Smooth muscle cell (in vitro differentiated cells): ENCODE measurements around the gene IFITM10. TPM values are rescaled to one million over a fixed set of nuclear protein-coding genes. Genes with fewer than 3 reads are reported as not detected.

ENCODE experiments used
- DNase-seq: peaks from one replicate; lab custom pipeline; 2025; ENCODE audit not compliant: unreplicated experiment; lab: John Stamatoyannopoulos, UW
- H2AFZ ChIP-seq: fragments of 200-600 bp; sonication (generic); 2 replicates; pipeline ENCODE4 v1.6.0; 2016; ENCODE audit warnings: antibody characterized with exemption, low read depth, mild to moderate bottlenecking
- H3F3A ChIP-seq: fragments of 200-600 bp; sonication (generic); 2 replicates; pipeline ENCODE4 v1.6.0; 2017; ENCODE audit warnings: antibody characterized with exemption, low read depth
- H3K27ac ChIP-seq: fragments of 200-600 bp; sonication (generic); 2 replicates; pipeline ENCODE4 v1.5.1; 2016; ENCODE audit warnings: low read depth, mild to moderate bottlenecking
- H3K27me3 ChIP-seq: fragments of 200-600 bp; sonication (generic); 2 replicates; pipeline ENCODE4 v1.6.1; 2016; ENCODE audit warnings: low read depth, mild to moderate bottlenecking
- H3K36me3 ChIP-seq: fragments of 200-600 bp; sonication (generic); 2 replicates; pipeline ENCODE4 v1.5.1; 2016; ENCODE audit warnings: low read depth
- H3K4me1 ChIP-seq: fragments of 200-600 bp; sonication (generic); 2 replicates; pipeline ENCODE4 v1.5.1; 2016; ENCODE audit warnings: low read depth
- H3K4me2 ChIP-seq: fragments of 200-600 bp; sonication (generic); 2 replicates; pipeline ENCODE4 v1.6.0; 2016; ENCODE audit warnings: mild to moderate bottlenecking
- H3K4me3 ChIP-seq: fragments of 200-600 bp; sonication (generic); 2 replicates; pipeline ENCODE4 v1.5.1; 2016; ENCODE audit warnings: mild to moderate bottlenecking
- H3K79me2 ChIP-seq: fragments of 200-600 bp; sonication (generic); 2 replicates; pipeline ENCODE4 v1.6.0; 2016; ENCODE audit warnings: low read depth, mild to moderate bottlenecking
- H3K9ac ChIP-seq: fragments of 200-600 bp; sonication (generic); 2 replicates; pipeline ENCODE4 v1.6.0; 2016; ENCODE audit warnings: low read depth
- H3K9me3 ChIP-seq: fragments of 200-600 bp; sonication (generic); replicated peaks from 2 replicates; pipeline ENCODE4 v1.5.1; 2016; ENCODE audit warnings: low read depth
- H4K20me1 ChIP-seq: fragments of 200-600 bp; sonication (generic); 2 replicates; pipeline ENCODE4 v1.6.0; 2016; ENCODE audit warnings: low read depth
- WGBS: methylation state at CpG from one replicate; pipeline ENCODE4 v1.1.7; 2016; ENCODE audit warnings: low lambda C conversion rate; 5-methylcytosine and 5-hydroxymethylcytosine counted together
- polyA plus RNA-seq: library from polyadenylated mRNA; unstranded; fragments of >200 nt; fragmentation: Nextera tagmentation; extraction: Ambion mirVana; gene quantifications from 2 replicates; pipeline ENCODE4 v1.2.1, GENCODE V29; 2016
- total RNA-seq: library from RNA; depleted of rRNA; stranded (reverse); fragments of >200 nt; gene quantifications from 2 replicates; pipeline ENCODE4 v1.2.3, GENCODE V29; 2014
- TF ChIP-seq, protein P1 (sequence below): fragments of 200-600 bp; sonication (generic); IDR thresholded peaks from 2 replicates; pipeline ENCODE4 v1.5.1; 2017; ENCODE audit warnings: borderline replicate concordance, mild to moderate bottlenecking, antibody characterized with exemption; ENCODE audit not compliant: insufficient read depth, poor library complexity, severe bottlenecking

Gene IFITM10
- total and polyA plus RNA-seq, 2 experiments from 2014 or later: 0.49 to 2.2 TPM

DNA sequence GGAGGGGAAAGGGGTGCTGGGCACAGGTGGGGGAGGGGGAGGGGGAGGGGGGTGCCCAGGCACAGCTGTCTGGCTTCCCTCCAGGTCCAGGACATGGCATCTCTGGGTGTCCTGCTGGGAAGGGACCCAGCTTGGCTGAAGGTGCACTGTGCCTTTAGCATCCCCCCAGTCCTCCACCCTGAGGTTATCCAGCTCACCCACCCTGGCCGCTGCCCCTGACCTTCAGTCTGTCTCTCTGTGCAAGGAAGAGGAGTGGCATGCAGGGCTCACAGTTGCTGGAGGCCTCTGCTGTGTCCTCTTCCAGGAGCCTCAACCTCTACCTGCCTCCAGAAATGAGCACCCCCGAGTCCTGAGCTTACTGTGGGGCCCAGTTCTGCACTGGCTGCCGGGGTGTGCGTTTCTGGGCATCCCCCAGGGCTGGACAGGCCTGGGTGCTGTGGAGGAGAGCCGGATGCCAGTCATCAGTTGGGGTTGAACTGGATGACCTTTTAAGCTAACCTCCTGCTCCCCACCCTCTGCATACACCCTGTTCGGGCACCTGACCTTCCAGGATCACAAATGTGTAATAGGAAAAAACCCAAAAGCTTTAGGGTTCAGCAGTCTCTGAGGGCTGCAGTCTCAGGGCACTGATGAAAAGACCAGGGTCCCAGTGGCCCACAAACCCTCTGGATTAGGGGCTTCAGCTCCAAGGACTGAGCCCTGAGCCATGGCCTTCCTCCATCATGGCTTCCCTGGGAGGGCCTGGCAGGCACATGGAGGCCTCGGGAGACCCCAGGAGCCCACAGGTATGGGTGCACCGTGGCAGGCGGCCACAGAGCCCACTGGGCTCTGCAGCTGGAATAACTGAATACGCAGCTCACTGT, 23.0 kb upstream of the IFITM10 start:
- no peak overlapping the region for H3K4me3 ChIP-seq
- peaks cover 4% of the 10 kb centered on the region for H3F3A ChIP-seq
- H3K79me2 ChIP-seq: no peaks in the 10 kb centered on the region
- TF ChIP-seq, protein P1, sequence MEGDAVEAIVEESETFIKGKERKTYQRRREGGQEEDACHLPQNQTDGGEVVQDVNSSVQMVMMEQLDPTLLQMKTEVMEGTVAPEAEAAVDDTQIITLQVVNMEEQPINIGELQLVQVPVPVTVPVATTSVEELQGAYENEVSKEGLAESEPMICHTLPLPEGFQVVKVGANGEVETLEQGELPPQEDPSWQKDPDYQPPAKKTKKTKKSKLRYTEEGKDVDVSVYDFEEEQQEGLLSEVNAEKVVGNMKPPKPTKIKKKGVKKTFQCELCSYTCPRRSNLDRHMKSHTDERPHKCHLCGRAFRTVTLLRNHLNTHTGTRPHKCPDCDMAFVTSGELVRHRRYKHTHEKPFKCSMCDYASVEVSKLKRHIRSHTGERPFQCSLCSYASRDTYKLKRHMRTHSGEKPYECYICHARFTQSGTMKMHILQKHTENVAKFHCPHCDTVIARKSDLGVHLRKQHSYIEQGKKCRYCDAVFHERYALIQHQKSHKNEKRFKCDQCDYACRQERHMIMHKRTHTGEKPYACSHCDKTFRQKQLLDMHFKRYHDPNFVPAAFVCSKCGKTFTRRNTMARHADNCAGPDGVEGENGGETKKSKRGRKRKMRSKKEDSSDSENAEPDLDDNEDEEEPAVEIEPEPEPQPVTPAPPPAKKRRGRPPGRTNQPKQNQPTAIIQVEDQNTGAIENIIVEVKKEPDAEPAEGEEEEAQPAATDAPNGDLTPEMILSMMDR: no peak
- no peak overlapping the region for H3K27ac ChIP-seq
- no peak overlapping the region for H2AFZ ChIP-seq
- no peaks in the 10 kb centered on the region for H4K20me1 ChIP-seq
- H3K27me3 ChIP-seq: no peaks in the 10 kb centered on the region
- peaks cover 9% of the 10 kb centered on the region for H3K4me1 ChIP-seq
- no peak for DNase-seq
- H3K9me3 ChIP-seq: no peaks in the 10 kb centered on the region
- no peak overlapping the region for H3K4me2 ChIP-seq
- no peak overlapping the region for H3K9ac ChIP-seq
- WGBS: 97% methylated on average over 10 of the region's 10 CpGs
- no peaks in the 10 kb centered on the region for H3K36me3 ChIP-seq

DNA sequence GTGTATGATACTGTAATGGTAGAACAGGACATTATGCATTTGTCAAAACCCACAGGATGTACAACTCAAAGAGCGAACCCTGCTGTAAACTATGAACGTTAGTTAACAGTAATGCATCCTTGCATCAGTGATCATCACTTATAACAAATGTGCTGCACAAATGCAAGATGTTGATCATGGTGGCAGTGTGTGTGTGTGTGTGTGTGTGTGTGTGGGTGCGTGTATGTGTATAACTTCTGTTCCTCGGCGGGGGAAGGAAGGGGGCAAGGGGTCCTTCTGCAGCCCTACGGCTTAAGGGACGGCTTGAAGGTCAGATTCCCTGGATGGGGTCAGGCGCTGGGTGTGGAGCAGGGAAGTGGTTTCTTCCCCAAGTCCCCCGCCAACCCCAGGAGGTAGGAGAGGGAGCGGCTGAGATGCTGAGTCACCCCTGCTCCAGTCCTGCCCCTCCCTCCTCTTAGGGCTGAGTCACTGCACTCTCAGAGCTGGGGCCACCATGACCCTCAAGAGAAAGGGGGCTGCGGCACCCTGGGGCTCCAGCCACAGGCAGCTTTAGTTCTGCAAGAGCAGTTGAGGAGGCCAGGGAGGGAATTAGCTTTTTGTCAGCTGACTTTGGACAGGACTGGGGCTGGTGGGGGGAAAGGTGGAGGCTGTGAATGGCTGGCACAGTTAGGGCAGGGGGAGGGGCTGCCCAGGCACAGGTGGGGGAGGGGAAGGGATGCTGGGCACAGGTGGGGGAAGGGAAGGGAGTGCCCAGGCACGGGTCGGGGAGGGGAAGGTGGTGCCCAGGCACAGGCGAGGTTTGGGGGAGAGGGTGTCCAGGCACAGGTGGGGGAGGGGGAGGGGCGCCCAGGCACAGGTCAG, 22.1 kb upstream of the IFITM10 start:
- 25% methylated on average over 9 of the region's 15 CpGs for WGBS
- Histone ChIP-seq H3K27ac (peak overlapping the region; percentile 72), H3K27me3 (no peaks in the 10 kb centered on the region), H4K20me1 (no peaks in the 10 kb centered on the region), H3K9ac (no peak overlapping the region), H2AFZ (no peak overlapping the region), H3K4me2 (peak overlapping the region; percentile 80), H3K79me2 (no peaks in the 10 kb centered on the region), H3K4me3 (no peak overlapping the region), H3K9me3 (no peaks in the 10 kb centered on the region), H3F3A (peaks cover 4% of the 10 kb centered on the region), H3K4me1 (peaks cover 9% of the 10 kb centered on the region), H3K36me3 (no peaks in the 10 kb centered on the region)
- DNase-seq: peak; percentile 37
- TF ChIP-seq, protein P1: no peak

DNA sequence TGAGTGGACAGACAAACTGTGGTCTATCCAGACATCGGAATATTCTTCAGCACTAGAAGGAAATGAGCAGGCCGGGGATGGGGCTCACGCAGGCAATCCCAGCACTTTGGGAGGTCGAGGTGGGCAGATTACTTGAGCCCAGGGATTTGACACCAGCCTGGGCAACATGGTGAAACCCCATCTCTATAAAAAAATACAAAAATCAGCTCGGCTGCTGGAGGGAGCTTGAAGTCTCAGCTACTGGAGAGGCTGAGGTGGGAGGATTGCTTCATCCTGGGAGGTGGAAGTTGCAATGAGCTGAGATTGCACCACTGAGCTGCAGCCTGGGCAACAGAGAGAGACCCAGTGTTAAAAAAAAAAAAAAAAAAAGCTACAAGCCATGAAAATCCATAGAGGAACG, 21.3 kb upstream of the IFITM10 start:
- Histone ChIP-seq H3K9me3 (no peaks in the 10 kb centered on the region), H3K79me2 (no peaks in the 10 kb centered on the region), H3K4me2 (peak overlapping the region; percentile 80), H3K27ac (peak overlapping the region; percentile 72), H4K20me1 (no peaks in the 10 kb centered on the region), H3K27me3 (no peaks in the 10 kb centered on the region), H3K4me1 (peaks cover 9% of the 10 kb centered on the region), H3K36me3 (no peaks in the 10 kb centered on the region), H3F3A (peaks cover 4% of the 10 kb centered on the region), H2AFZ (no peak overlapping the region), H3K4me3 (no peak overlapping the region), H3K9ac (no peak overlapping the region)
- no peak for DNase-seq
- TF ChIP-seq, protein P1: no peak
- WGBS: 58% methylated on average over 6 of the region's 6 CpGs
